AG09319 (cell line): ENCODE measurements around the gene TMTC1.

Experiments used
- DNase-seq: peaks from one replicate; pipeline ENCODE4 v3.0.0-alpha.2; 2010; ENCODE audit warnings: low read depth; ENCODE audit errors: extremely low read depth
- CTCF ChIP-seq: IDR thresholded peaks from 2 replicates; pipeline ENCODE4 v1.5.1; 2011; ENCODE audit warnings: low read depth, mild to moderate bottlenecking, inconsistent platforms, low read length, moderate library complexity

TMTC1 gene

GRCh38 chr12:29591140-29592020 is 192.4 kb downstream of the TMTC1 start:
- peak; percentile 71 for TF ChIP-seq CTCF
- no peak for DNase-seq

GRCh38 chr12:29589851-29590250 is 193.9 kb downstream of the TMTC1 start:
- DNase-seq, result no peak
- TF ChIP-seq CTCF, result no peak

GRCh38 chr12:29589286-29589820 is 194.4 kb downstream of the TMTC1 start:
- TF ChIP-seq CTCF, result no peak
- no peak for DNase-seq

GRCh38 chr12:29582677-29583272 is 201.0 kb downstream of the TMTC1 start:
- no peak for TF ChIP-seq CTCF
- DNase-seq, result no peak

- DNase-seq, result no peak
- no peak for TF ChIP-seq CTCF
Measured at GRCh38 chr12:29582146-29582545, 201.6 kb downstream of the TMTC1 start.

- DNase-seq, result no peak
- no peak for TF ChIP-seq CTCF
Measured at GRCh38 chr12:29581631-29582030, 202.1 kb downstream of the TMTC1 start.

GRCh38 chr12:29580971-29581370 is 202.8 kb downstream of the TMTC1 start:
- DNase-seq, result no peak
- TF ChIP-seq CTCF, result no peak
